ENCODE data around the gene OR1A2. TPM values are rescaled to one million over a fixed set of nuclear protein-coding genes. Genes with fewer than 3 reads are reported as not detected.
"Not testable (repeated sequence)": the region's sequence is repeated elsewhere in the genome, so short reads cannot be mapped to it uniquely, and the experiment has no call there.

The OR1A2 gene, protein sequence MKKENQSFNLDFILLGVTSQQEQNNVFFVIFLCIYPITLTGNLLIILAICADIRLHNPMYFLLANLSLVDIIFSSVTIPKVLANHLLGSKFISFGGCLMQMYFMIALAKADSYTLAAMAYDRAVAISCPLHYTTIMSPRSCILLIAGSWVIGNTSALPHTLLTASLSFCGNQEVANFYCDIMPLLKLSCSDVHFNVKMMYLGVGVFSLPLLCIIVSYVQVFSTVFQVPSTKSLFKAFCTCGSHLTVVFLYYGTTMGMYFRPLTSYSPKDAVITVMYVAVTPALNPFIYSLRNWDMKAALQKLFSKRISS
- not detected for total RNA-seq
- not detected for polyA plus RNA-seq

DNA sequence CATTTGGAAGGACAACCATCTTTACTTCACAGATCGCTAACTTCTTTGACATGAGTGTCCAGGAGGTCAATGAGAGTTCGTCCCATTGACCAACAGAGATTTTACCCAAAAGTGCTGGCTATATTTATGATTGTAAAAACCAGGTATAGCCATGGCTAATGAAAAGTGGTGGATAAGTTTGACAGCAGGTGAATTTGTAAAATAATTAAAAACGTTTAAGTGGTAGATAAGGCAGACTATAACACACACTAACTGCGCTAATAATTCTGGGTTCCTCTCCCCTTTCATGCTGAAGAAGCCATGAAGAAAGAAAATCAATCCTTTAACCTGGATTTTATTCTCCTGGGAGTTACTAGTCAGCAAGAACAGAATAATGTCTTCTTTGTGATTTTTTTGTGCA is at the start of gene OR1A2:
OR1A2 (plus strand) TSS at position 301 of the 400 bp plus-strand sequence; CDS start at position 301, 0 bp downstream.
- 74% methylated on average over 4 of the region's 4 CpGs for WGBS

GRCh38 chr17:3157218-3157617 is 40.1 kb upstream of the OR1A2 start:
- Histone ChIP-seq H3K4me3 (ENCODE audit: low read depth, low read length) (no peak overlapping the region), H3K4me1 (ENCODE audit: insufficient read depth) (no peaks in the 10 kb centered on the region), H3K27ac (ENCODE audit: low read depth) (no peak overlapping the region), H3K36me3 (ENCODE audit: insufficient read depth) (no peaks in the 10 kb centered on the region)
- no peak for DNase-seq (ENCODE audit: extremely low spot score)
- WGBS = 76% methylated on average over 1 of the region's 1 CpG

More for the DNA sequence above, at the start of gene OR1A2:
- Histone ChIP-seq H3K27ac (ENCODE audit: low read depth) (no peak within 1 kb of the TSS), H3K4me1 (ENCODE audit: insufficient read depth) (no peaks in the 10 kb centered on the region), H3K4me3 (ENCODE audit: low read depth, low read length) (no peak within 1 kb of the TSS), H3K36me3 (ENCODE audit: insufficient read depth) (no peaks in the 10 kb centered on the region)
- DNase-seq (ENCODE audit: extremely low spot score) = no peak

DNA sequence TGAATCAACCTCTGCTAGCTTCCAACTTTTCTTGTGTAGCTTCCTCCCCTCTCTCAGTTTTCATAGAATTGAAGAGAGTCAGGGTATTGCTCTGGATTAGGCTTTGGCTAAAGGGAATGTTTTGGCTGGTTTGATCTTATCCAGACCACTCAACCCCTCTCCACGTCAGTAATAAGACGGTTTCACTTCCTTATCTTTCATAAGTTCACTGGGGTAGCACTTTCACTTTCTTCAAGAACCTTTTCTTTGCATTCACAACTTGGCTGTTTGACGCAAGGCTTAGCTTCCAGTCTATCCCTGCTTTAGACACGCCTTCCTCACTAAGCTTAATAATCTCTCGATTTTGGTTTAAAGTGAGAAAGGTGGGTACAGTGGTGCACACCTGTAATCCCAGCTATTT is 29.7 kb upstream of the OR1A2 start:
- Histone ChIP-seq H3K4me3 (ENCODE audit: low read depth, low read length) (no peak overlapping the region), H3K36me3 (ENCODE audit: insufficient read depth) (no peaks in the 10 kb centered on the region), H3K4me1 (ENCODE audit: insufficient read depth) (no peaks in the 10 kb centered on the region), H3K27ac (ENCODE audit: low read depth) (no peak overlapping the region)
- WGBS = 56% methylated on average over 5 of the region's 5 CpGs
- no peak for DNase-seq (ENCODE audit: extremely low spot score)

GRCh38 chr17:3189961-3190360 is 7.4 kb upstream of the OR1A2 start:
- no peak overlapping the region for H3K4me3 ChIP-seq (ENCODE audit: low read depth, low read length)
- H3K27ac ChIP-seq (ENCODE audit: low read depth) = no peak overlapping the region
- 31% methylated on average over 4 of the region's 4 CpGs for WGBS
- no peak for DNase-seq (ENCODE audit: extremely low spot score)
- H3K4me1 ChIP-seq (ENCODE audit: insufficient read depth) = no peaks in the 10 kb centered on the region
- no peaks in the 10 kb centered on the region for H3K36me3 ChIP-seq (ENCODE audit: insufficient read depth)

- no peaks in the 10 kb centered on the region for H3K36me3 ChIP-seq (ENCODE audit: insufficient read depth)
- H3K4me1 ChIP-seq (ENCODE audit: insufficient read depth) = no peaks in the 10 kb centered on the region
Observed at GRCh38 chr17:3207367-3207766, 10.0 kb downstream of the OR1A2 start, which contains the start of gene OR1A1. TSS of gene OR1A1 (plus strand) at chr17:3207667. CDS start at chr17:3215621, 7,954 bp downstream.

GRCh38 chr17:3208484-3208883 is 11.2 kb downstream of the OR1A2 start:
- no peaks in the 10 kb centered on the region for H3K36me3 ChIP-seq (ENCODE audit: insufficient read depth)
- no peak for DNase-seq (ENCODE audit: extremely low spot score)
- 92% methylated on average over 6 of the region's 6 CpGs for WGBS
- H3K27ac ChIP-seq (ENCODE audit: low read depth) = no peak overlapping the region
- H3K4me3 ChIP-seq (ENCODE audit: low read depth, low read length) = no peak overlapping the region
- H3K4me1 ChIP-seq (ENCODE audit: insufficient read depth) = no peaks in the 10 kb centered on the region

More at GRCh38 chr17:3207367-3207766, 10.0 kb downstream of the OR1A2 start, which contains the start of gene OR1A1:
- H3K4me3 ChIP-seq (ENCODE audit: low read depth, low read length) = no peak within 1 kb of the TSS
- 68% methylated on average over 7 of the region's 7 CpGs for WGBS
- DNase-seq (ENCODE audit: extremely low spot score) = no peak
- H3K27ac ChIP-seq (ENCODE audit: low read depth) = no peak within 1 kb of the TSS

DNA sequence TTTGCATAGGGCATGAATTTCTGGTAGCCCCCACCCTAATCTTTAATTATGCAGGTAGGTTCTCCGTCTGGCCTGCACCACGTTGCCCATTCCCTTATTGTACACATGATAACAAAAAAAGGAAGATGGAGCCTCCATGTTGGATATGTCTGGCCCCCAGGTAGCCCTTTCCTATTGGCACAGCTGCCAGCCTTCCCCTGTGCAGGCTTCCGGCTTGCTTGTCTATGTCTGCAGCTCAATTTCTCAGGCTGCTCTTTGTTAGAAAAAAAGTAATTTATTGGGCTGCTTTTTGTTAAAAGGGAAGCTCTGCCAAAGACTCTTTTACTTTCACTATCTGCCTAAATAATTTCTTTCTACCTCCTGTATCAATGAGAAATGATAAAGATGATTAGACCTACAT is 15.7 kb downstream of the OR1A2 start:
- no peak for DNase-seq (ENCODE audit: extremely low spot score)
- Histone ChIP-seq H3K4me1 (ENCODE audit: insufficient read depth) (no peaks in the 10 kb centered on the region), H3K27ac (ENCODE audit: low read depth) (no peak overlapping the region), H3K4me3 (ENCODE audit: low read depth, low read length) (no peak overlapping the region), H3K36me3 (ENCODE audit: insufficient read depth) (no peaks in the 10 kb centered on the region)
- WGBS = 86% methylated on average over 3 of the region's 3 CpGs

- no peak for DNase-seq (ENCODE audit: extremely low spot score)
- Histone ChIP-seq H3K27ac (ENCODE audit: low read depth) (no peak overlapping the region), H3K4me1 (ENCODE audit: insufficient read depth) (no peaks in the 10 kb centered on the region), H3K36me3 (ENCODE audit: insufficient read depth) (no peaks in the 10 kb centered on the region), H3K4me3 (ENCODE audit: low read depth, low read length) (no peak overlapping the region)
- WGBS = 58% methylated on average over 6 of the region's 6 CpGs
Observed at GRCh38 chr17:3213587-3213986, 16.3 kb downstream of the OR1A2 start.

GRCh38 chr17:3219978-3220377 is 22.7 kb downstream of the OR1A2 start:
- not testable (repeated sequence) for DNase-seq (ENCODE audit: extremely low spot score); H3K4me3 ChIP-seq (ENCODE audit: low read depth, low read length); H3K4me1 ChIP-seq (ENCODE audit: insufficient read depth); H3K36me3 ChIP-seq (ENCODE audit: insufficient read depth); H3K27ac ChIP-seq (ENCODE audit: low read depth)
- WGBS = 64% methylated on average over 3 of the region's 3 CpGs

GRCh38 chr17:3221850-3222249 is 24.5 kb downstream of the OR1A2 start:
- no peak for DNase-seq (ENCODE audit: extremely low spot score)
- H3K36me3 ChIP-seq (ENCODE audit: insufficient read depth) = no peaks in the 10 kb centered on the region
- no peak overlapping the region for H3K4me3 ChIP-seq (ENCODE audit: low read depth, low read length)
- H3K4me1 ChIP-seq (ENCODE audit: insufficient read depth) = no peaks in the 10 kb centered on the region
- 88% methylated on average over 2 of the region's 2 CpGs for WGBS
- H3K27ac ChIP-seq (ENCODE audit: low read depth) = no peak overlapping the region

- DNase-seq (ENCODE audit: extremely low spot score) = no peak
- 59% methylated on average over 2 of the region's 2 CpGs for WGBS
- no peaks in the 10 kb centered on the region for H3K36me3 ChIP-seq (ENCODE audit: insufficient read depth)
- H3K4me1 ChIP-seq (ENCODE audit: insufficient read depth) = no peaks in the 10 kb centered on the region
- no peak overlapping the region for H3K27ac ChIP-seq (ENCODE audit: low read depth)
- no peak overlapping the region for H3K4me3 ChIP-seq (ENCODE audit: low read depth, low read length)
Observed at GRCh38 chr17:3222505-3222904, 25.2 kb downstream of the OR1A2 start.

DNA sequence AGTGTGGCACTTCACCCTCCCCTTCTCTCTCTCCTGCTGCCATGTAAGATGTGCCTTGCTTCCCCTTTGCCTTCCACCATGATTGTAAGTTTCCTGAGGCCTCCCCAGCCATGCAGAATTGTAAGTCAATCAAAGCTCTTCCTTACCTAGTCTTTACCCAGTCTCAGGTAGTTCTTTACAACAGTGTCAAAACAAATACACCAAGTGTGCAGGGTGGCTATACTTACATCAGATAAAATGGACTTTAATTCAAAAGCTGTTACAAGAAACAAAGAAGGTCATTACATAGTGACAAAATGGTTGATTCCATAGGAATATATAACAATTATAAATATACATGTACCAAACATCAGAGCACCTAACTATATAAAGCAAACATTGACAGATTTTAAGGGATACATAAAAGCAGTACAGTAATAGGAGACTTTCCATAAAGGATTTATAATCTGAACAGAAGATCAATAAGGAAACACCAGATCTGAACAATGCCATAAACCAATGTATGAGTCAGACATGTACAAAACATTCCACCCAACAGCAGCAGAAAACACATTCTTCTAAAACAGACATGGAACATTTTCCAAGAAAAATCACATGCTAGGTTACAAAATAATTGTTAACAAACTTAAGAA is 27.5 kb downstream of the OR1A2 start:
- H3K36me3 ChIP-seq (ENCODE audit: insufficient read depth); H3K4me1 ChIP-seq (ENCODE audit: insufficient read depth); H3K27ac ChIP-seq (ENCODE audit: low read depth); DNase-seq (ENCODE audit: extremely low spot score); H3K4me3 ChIP-seq (ENCODE audit: low read depth, low read length): not testable (repeated sequence)

GRCh38 chr17:3232300-3232699 is 35.0 kb downstream of the OR1A2 start:
- H3K4me3 ChIP-seq (ENCODE audit: low read depth, low read length); H3K4me1 ChIP-seq (ENCODE audit: insufficient read depth); H3K36me3 ChIP-seq (ENCODE audit: insufficient read depth); H3K27ac ChIP-seq (ENCODE audit: low read depth); DNase-seq (ENCODE audit: extremely low spot score): not testable (repeated sequence)
- WGBS = 72% methylated on average over 8 of the region's 8 CpGs

- H3K4me3 ChIP-seq (ENCODE audit: low read depth, low read length); H3K4me1 ChIP-seq (ENCODE audit: insufficient read depth); H3K36me3 ChIP-seq (ENCODE audit: insufficient read depth); H3K27ac ChIP-seq (ENCODE audit: low read depth); DNase-seq (ENCODE audit: extremely low spot score): not testable (repeated sequence)
- 8% methylated on average over 1 of the region's 2 CpGs for WGBS
Observed at GRCh38 chr17:3238685-3239084, 41.4 kb downstream of the OR1A2 start.
